ENCODE measurements around the gene TMEM252. TPM values are rescaled to one million over a fixed set of nuclear protein-coding genes. Genes with fewer than 3 reads are reported as not detected.

Gene TMEM252
- total and polyA plus RNA-seq, 12 donors: 0.03 to 0.51 TPM; not detected in 10

DNA sequence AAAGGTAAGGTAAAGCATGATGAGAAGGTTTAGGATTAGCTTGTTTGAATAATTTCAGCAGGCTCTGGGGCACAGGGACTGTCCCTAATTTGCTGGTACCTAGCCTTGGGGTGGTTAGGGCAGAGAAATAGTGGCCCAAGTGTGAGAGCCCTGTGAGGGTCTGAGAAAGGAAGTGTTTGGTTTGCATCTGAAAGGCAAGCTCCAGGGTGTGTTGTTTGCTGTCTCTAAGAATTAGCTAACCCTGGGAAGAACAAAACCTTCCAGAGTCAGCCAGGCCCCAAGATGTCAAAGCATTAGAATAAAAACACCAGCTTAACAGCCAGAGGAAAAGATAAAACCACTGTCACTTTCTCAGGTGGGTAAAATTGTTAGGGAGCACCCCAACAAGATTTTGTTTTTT, 31.0 kb downstream of the TMEM252 start:
- Histone ChIP-seq H3K4me1 (peaks cover 4 to 63% (median 32%) of the 10 kb centered on the region in 9 donors), H3K27me3 (no peaks in the 10 kb centered on the region), H3K36me3 (peaks cover 0 to 43% (median 0%) of the 10 kb centered on the region in 9 donors), H3K4me3 (no peak overlapping the region), H3K9me3 (no peaks in the 10 kb centered on the region), H3K27ac (peak overlapping the region in 2 of 10 donors; percentile 18 to 22)
- DNase-seq (no peak), ATAC-seq (no peak)
- intact Hi-C loops (cut with DNase I): loop anchor here in 7 of 10 donors (5.0 to 10.0 kb wide), 4 partner anchors 48 to 155 kb away; partner anchors contain the start of gene PGM5 (in 3 of the 7)
- TF ChIP-seq, protein P1, sequence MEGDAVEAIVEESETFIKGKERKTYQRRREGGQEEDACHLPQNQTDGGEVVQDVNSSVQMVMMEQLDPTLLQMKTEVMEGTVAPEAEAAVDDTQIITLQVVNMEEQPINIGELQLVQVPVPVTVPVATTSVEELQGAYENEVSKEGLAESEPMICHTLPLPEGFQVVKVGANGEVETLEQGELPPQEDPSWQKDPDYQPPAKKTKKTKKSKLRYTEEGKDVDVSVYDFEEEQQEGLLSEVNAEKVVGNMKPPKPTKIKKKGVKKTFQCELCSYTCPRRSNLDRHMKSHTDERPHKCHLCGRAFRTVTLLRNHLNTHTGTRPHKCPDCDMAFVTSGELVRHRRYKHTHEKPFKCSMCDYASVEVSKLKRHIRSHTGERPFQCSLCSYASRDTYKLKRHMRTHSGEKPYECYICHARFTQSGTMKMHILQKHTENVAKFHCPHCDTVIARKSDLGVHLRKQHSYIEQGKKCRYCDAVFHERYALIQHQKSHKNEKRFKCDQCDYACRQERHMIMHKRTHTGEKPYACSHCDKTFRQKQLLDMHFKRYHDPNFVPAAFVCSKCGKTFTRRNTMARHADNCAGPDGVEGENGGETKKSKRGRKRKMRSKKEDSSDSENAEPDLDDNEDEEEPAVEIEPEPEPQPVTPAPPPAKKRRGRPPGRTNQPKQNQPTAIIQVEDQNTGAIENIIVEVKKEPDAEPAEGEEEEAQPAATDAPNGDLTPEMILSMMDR (IDR thresholded peaks at IDR 0.05): no peak

DNA sequence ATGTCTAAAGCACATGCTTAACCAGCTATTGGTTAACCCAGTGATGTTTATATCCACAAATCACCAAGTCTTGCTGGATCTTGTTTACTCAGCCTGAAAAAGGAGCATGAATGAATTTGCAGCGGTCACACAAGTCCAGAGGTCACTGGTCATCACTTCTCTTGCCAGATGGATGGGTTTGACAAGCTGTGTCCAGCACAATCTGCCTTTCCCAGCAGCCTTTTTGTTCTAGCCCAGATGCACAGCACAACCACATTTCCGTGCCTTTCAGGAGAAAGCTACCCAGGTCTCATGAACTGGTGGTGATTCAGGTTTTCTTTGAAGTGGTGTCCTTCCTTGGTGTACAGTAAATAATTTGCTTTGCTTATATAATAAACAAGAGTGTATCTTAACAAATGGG, 32.1 kb downstream of the TMEM252 start:
- peak overlapping the region in 3 of 10 donors; percentile 22 to 69 (median 38) for H3K27ac ChIP-seq
- TF ChIP-seq, protein P1 (IDR thresholded peaks at IDR 0.05): no peak
- intact Hi-C loops (cut with DNase I): loop anchor here in 6 of 10 donors (5.0 to 10.0 kb wide), 4 partner anchors 49 to 154 kb away; partner anchors contain the start of gene PGM5 (in 3 of the 6)
- H3K9me3 ChIP-seq: no peaks in the 10 kb centered on the region
- WGBS, 2 donors: 79 to 86% methylated on average over 2 of the region's 2 CpGs
- peaks cover 0 to 45% (median 0%) of the 10 kb centered on the region in 9 donors for H3K36me3 ChIP-seq
- DNase-seq (no peak), ATAC-seq (peak in 2 of 8 donors; percentile 17 to 30)
- peaks cover 4 to 67% (median 27%) of the 10 kb centered on the region in 9 donors for H3K4me1 ChIP-seq
- no peak overlapping the region for H3K4me3 ChIP-seq
- H3K27me3 ChIP-seq: no peaks in the 10 kb centered on the region

DNA sequence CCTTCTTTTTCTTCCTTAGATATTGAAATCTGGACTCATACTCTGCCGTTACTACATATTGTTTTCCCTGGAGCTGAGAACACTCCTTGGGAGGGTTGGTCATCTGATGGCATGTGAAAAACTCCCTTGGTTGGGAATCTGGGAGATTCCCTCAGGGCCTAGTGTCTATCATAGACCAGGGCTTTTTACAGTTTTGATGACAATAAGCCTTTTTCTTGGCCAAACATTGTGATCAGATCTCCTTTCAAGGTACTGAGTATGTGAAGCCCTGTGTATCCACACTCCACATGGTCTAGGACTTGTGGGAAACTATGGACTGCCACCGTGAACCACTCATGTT, 32.9 kb downstream of the TMEM252 start:
- Histone ChIP-seq H3K4me3 (no peak overlapping the region), H3K36me3 (peaks cover 0 to 46% (median 0%) of the 10 kb centered on the region in 9 donors), H3K4me1 (peaks cover 4 to 67% (median 30%) of the 10 kb centered on the region in 9 donors), H3K9me3 (no peaks in the 10 kb centered on the region), H3K27me3 (no peaks in the 10 kb centered on the region), H3K27ac (peak overlapping the region in 6 of 10 donors; percentile 24 to 73 (median 50))
- intact Hi-C loops (cut with DNase I): loop anchor here in 6 of 10 donors (5.0 to 10.0 kb wide), 4 partner anchors 50 to 153 kb away; partner anchors contain the start of gene PGM5 (in 3 of the 6)
- TF ChIP-seq, protein P1 (IDR thresholded peaks at IDR 0.05): peak in 1 of 9 donors; percentile 4
- no peak for DNase-seq
- peak in 4 of 8 donors; percentile 3 to 16 (median 8) for ATAC-seq
- WGBS, 2 donors: 70% methylated on average over 2 of the region's 2 CpGs

DNA sequence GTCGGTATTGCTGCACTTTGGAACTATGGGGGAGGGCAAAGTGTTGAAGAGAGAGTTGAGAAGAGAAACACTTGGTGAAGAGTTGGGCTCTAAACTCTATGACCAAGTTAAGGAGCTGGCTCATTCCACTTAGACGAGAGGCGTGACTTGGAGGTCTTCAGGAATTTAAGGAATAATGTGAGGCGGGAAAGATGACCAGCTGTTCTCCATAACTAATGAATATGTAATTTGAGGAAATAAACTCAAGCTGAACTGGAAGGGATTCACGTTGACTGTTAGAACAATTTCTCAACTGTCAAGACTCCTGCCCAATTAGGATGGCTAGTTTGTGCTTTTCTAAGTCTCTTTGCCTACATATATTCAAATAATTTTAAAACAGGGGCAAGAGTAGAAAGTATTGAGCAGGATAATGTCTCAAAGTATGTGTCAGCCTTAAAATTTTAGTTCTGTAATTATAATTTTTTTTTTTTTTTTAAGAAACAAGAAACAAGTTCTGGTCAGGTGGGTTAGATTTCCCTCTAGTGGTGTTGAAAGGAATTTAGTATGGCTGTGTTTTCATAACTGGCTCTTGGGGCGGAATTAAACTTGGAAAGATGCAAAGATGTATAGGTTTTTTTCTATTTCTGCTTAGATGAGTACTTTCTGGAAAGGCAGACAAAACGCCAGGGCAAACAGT, 33.4 kb downstream of the TMEM252 start:
- ATAC-seq: peak in 6 of 8 donors; percentile 27 to 49 (median 34)
- Histone ChIP-seq H3K9me3 (no peaks in the 10 kb centered on the region), H3K27ac (peak overlapping the region in 8 of 10 donors; percentile 24 to 89 (median 65)), H3K4me1 (peaks cover 4 to 67% (median 35%) of the 10 kb centered on the region in 9 donors), H3K27me3 (no peaks in the 10 kb centered on the region), H3K4me3 (no peak overlapping the region), H3K36me3 (peaks cover 0 to 45% (median 0%) of the 10 kb centered on the region in 9 donors)
- DNase-seq: no peak
- 45 to 49% methylated on average over 7 of the region's 7 CpGs for WGBS, 2 donors
- TF ChIP-seq, protein P1 (IDR thresholded peaks at IDR 0.05): peak; percentile 62 to 81 (median 74)
- intact Hi-C loops (cut with DNase I): loop anchor here in 6 of 10 donors (5.0 to 10.0 kb wide), 4 partner anchors 50 to 152 kb away; partner anchors contain the start of gene PGM5 (in 3 of the 6)
